Stimulated activated CD8-positive, alpha-beta memory T cell treated with anti-CD3 and anti-CD28 coated beads, Interleukin-12 subunit alpha, Interleukin-12 subunit beta, amount 100 ng/mL, for 1 hour (primary cell): Measurements from ENCODE around the gene SIRPD.

Source experiments
- DNase-seq: peaks from one replicate; pipeline ENCODE4 v3.0.0-alpha.2; 2020; ENCODE audit warnings: low read depth

SIRPD gene

GRCh38 chr20:1494436-1494835 is 63.1 kb downstream of the SIRPD start:
- no peak for DNase-seq

- no peak for DNase-seq
These were observed 64.0 kb downstream of the SIRPD start for GRCh38 chr20:1493536-1493935.

- no peak for DNase-seq
These were observed 65.5 kb downstream of the SIRPD start for GRCh38 chr20:1491860-1492642.

DNA sequence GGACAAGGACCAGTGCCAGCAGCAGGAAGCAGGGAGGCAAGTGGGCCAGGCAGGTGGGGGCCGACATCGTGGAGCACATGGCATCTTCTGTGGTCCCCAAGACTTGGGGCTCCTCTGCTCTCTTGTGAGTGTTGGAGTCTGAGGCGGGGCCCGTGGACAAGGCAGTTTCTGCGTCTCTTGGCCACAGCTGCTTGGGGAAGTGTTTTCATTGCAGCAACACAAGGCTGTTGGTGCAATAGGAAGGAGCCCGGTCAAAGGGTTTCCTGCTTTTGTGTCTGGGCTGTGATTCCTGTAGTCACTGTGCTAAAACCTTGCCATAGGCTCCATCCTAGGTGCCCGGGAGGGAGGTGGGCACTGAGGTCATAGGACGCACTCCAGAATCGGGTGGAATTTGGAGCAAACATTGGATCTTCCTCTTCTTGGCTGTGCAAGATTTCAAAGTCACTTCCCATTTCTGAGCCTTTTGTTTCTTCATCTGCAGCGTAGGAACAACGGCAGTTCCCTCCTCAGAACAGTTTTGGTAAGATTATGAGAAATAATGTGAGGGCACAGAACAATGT is 66.1 kb downstream of the SIRPD start, which contains the start of gene SIRPB2:
SIRPB2 (minus strand) TSS at position 140 of the 560 bp plus-strand sequence; CDS start at position 79, 61 bp downstream.
- DNase-seq, result no peak

- DNase-seq, result no peak
These were observed 66.8 kb downstream of the SIRPD start for GRCh38 chr20:1490643-1491195.

GRCh38 chr20:1489764-1490436 is 67.6 kb downstream of the SIRPD start:
- DNase-seq, result no peak

DNA sequence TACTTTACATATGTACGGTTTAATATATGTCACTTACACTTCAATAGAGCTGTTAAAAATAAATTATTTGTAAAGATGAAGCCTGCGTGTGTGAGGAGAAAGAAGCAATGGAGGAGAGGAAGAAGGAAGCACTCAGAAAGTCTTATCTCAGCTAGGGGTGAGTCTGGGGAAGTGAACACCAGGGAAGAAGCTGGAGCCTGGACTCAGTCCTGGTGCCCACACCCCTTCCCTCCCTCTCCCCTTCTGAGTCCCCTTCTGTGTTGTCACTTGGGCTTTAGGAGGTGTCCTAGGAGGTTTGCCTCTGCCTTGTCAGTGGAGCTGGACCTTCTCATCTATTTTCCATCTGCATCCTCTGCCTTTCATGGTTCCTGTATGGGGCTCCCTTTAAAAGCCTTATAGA is 68.2 kb downstream of the SIRPD start:
- DNase-seq, result no peak

GRCh38 chr20:1486566-1486965 is 70.9 kb downstream of the SIRPD start:
- no peak for DNase-seq

- DNase-seq, result no peak
These were observed 72.9 kb downstream of the SIRPD start for GRCh38 chr20:1484438-1485116.
